Inflammatory macrophage (primary cell): Measurements from ENCODE around the gene PTGDR2.
A peak's percentile ranks its signal among the peaks of the same experiment; 100 is the strongest.

Source experiments
- DNase-seq, 2 donors: peaks; one replicate each; pipeline ENCODE4 v3.0.0-alpha.2; 2020 to 2022
- total RNA-seq, 18 experiments: gene quantifications; one replicate each; lab custom pipeline; 2026; ENCODE audit warnings: mixed read lengths in 6 of 18, inconsistent platforms in 2 of 18; lab: John Stamatoyannopoulos, UW

The PTGDR2 gene
- total RNA-seq = 0 to 0.12 (median 0.02) reads per million in 18 experiments

- no peak for DNase-seq
Measured at GRCh38 chr11:60855726-60856633, at the start of gene PTGDR2. Gene PTGDR2, minus strand, starts transcription at chr11:60855950. Its CDS starts 2,228 bp downstream, at chr11:60853722.

GRCh38 chr11:60905047-60905446, 49.3 kb upstream of the PTGDR2 start:
- DNase-seq = no peak

- no peak for DNase-seq
Measured at GRCh38 chr11:60902625-60903024, 46.9 kb upstream of the PTGDR2 start.

- no peak for DNase-seq
Measured at GRCh38 chr11:60900673-60901404, 45.1 kb upstream of the PTGDR2 start.

- DNase-seq = no peak
Measured at GRCh38 chr11:60899977-60900376, 44.2 kb upstream of the PTGDR2 start.

- peak; percentile 62 to 71 for DNase-seq
Measured at GRCh38 chr11:60899046-60899936, 43.5 kb upstream of the PTGDR2 start.

- no peak for DNase-seq
Measured at GRCh38 chr11:60897496-60897895, 41.7 kb upstream of the PTGDR2 start.

- peak; percentile 10 to 41 for DNase-seq
Measured at GRCh38 chr11:60895687-60896086, 39.9 kb upstream of the PTGDR2 start.

- DNase-seq = no peak
Measured at GRCh38 chr11:60891103-60891741, 35.5 kb upstream of the PTGDR2 start.

- no peak for DNase-seq
Measured at GRCh38 chr11:60890696-60891095, 34.9 kb upstream of the PTGDR2 start.

GRCh38 chr11:60889869-60890311, 34.1 kb upstream of the PTGDR2 start:
- DNase-seq = no peak

GRCh38 chr11:60887556-60887955, 31.8 kb upstream of the PTGDR2 start:
- peak; percentile 60 to 62 for DNase-seq

GRCh38 chr11:60880643-60881282, 25.0 kb upstream of the PTGDR2 start:
- DNase-seq = no peak

GRCh38 chr11:60879971-60880588, 24.3 kb upstream of the PTGDR2 start:
- DNase-seq = no peak

GRCh38 chr11:60879104-60879503, 23.4 kb upstream of the PTGDR2 start:
- DNase-seq = no peak

- no peak for DNase-seq
Measured at GRCh38 chr11:60878245-60879101, 22.7 kb upstream of the PTGDR2 start.

GRCh38 chr11:60876168-60876485, 20.4 kb upstream of the PTGDR2 start:
- no peak for DNase-seq

- no peak for DNase-seq
Measured at GRCh38 chr11:60875366-60876167, 19.8 kb upstream of the PTGDR2 start.
